AG04450 (cell line): ENCODE data around the gene SLFN11. TPM values are rescaled to one million over a fixed set of nuclear protein-coding genes. Genes with fewer than 3 reads are reported as not detected.

Experiments
- CTCF ChIA-PET: fragments of 300-600, 350-600 bp; formaldehyde crosslinking; extraction: SDS; loops from one replicate; lab custom pipeline; 2022; ENCODE audit warnings: antibody characterized with exemption, inconsistent platforms; lab: Charles Lee
- POLR2A ChIA-PET: fragments of 350-600 bp; formaldehyde crosslinking; extraction: SDS; loops from one replicate; lab custom pipeline; 2021; ENCODE audit warnings: antibody characterized with exemption, inconsistent platforms; lab: Yijun Ruan, JAX
- DNase-seq: peaks from one replicate; pipeline ENCODE4 v3.0.0-alpha.2; 2011; ENCODE audit warnings: low read depth, low spot score
- H3K27ac ChIP-seq: one replicate; pipeline ENCODE4 v1.5.1; 2012; ENCODE audit warnings: low read depth, low read length, control low read depth
- H3K27me3 ChIP-seq: one replicate; pipeline ENCODE4 v1.6.0; 2012; ENCODE audit warnings: low read length; ENCODE audit not compliant: control insufficient read depth, insufficient read depth
- H3K4me3 ChIP-seq: 2 replicates; pipeline ENCODE4 v1.5.1; 2011; ENCODE audit warnings: mild to moderate bottlenecking, low read depth, low read length, control low read depth
- H3K9me3 ChIP-seq: 2 replicates; pipeline ENCODE4 v1.5.1; 2012; ENCODE audit warnings: low read length; ENCODE audit not compliant: control insufficient read depth, insufficient read depth
- polyA plus RNA-seq: library from polyadenylated mRNA; depleted of rRNA; stranded (reverse); fragments of >200 nt; gene quantifications from 2 replicates; pipeline ENCODE4 v1.2.3, GENCODE V29; 2011
- TF ChIP-seq, protein P1 (sequence below): IDR thresholded peaks from 2 replicates; pipeline ENCODE4 v1.5.1; 2011; ENCODE audit warnings: low read depth, low read length, control low read depth, inconsistent platforms

Gene SLFN11
- polyA plus RNA-seq, 1 experiment = 73.2 TPM

DNA sequence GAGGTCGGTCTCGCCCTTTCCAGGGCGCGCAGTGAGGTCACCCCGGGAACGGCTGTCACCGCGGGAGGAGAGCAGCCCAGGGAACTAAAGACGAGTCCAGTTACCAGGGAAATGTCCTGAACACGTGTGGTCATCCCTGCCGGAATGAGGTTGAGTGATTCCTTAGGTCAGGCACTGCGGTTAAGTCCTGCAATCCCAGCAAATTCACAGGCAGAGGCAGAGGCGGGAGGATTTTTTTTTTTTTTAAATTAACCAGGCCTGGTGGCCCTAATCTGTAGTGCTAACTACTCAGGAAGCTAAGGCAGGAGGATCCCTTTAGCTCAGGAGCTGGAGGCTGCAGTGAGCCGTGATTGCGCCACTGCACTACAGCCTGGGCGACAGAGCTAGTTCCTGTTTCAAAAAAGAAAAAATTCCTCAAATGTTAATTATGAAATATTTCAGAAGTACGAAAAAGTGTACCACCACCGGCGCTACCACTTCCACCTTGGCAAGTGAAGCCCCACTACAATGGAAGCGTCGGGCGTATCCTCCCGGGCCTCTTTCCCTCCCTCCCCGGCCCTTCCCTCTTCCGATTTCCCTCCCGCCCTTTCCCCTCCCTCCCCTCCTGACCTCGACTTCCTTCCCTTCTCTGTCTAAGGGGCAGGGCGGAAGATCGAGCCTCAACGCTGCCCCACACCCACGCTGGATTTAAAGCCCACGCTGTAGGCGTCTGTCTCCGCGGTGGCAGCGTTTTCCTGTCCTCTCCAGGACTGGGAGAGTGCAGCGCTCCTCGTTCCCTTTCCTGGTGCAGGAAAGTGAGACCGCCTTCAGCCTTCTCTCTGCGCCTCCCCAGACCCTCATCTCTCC, 27.3 kb downstream of the SLFN11 start:
- peaks cover 10% of the 10 kb centered on the region for H3K27me3 ChIP-seq
- no peak overlapping the region for H3K27ac ChIP-seq
- no peak for DNase-seq
- TF ChIP-seq, protein P1, sequence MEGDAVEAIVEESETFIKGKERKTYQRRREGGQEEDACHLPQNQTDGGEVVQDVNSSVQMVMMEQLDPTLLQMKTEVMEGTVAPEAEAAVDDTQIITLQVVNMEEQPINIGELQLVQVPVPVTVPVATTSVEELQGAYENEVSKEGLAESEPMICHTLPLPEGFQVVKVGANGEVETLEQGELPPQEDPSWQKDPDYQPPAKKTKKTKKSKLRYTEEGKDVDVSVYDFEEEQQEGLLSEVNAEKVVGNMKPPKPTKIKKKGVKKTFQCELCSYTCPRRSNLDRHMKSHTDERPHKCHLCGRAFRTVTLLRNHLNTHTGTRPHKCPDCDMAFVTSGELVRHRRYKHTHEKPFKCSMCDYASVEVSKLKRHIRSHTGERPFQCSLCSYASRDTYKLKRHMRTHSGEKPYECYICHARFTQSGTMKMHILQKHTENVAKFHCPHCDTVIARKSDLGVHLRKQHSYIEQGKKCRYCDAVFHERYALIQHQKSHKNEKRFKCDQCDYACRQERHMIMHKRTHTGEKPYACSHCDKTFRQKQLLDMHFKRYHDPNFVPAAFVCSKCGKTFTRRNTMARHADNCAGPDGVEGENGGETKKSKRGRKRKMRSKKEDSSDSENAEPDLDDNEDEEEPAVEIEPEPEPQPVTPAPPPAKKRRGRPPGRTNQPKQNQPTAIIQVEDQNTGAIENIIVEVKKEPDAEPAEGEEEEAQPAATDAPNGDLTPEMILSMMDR = no peak
- POLR2A ChIA-PET = interaction anchor here (1.4 to 1.8 kb wide), 2 partner anchors 27 to 87 kb away, joined by 8 to 9 read pairs; partner anchors contain the start of gene SLFN11
- no peaks in the 10 kb centered on the region for H3K9me3 ChIP-seq
- peak overlapping the region; percentile 52 for H3K4me3 ChIP-seq
- CTCF ChIA-PET = interaction anchor here (0.7 to 1.7 kb wide), 6 partner anchors 32 to 226 kb away, joined by 3 to 5 read pairs (median 4); no protein-coding TSS in a partner anchor

DNA sequence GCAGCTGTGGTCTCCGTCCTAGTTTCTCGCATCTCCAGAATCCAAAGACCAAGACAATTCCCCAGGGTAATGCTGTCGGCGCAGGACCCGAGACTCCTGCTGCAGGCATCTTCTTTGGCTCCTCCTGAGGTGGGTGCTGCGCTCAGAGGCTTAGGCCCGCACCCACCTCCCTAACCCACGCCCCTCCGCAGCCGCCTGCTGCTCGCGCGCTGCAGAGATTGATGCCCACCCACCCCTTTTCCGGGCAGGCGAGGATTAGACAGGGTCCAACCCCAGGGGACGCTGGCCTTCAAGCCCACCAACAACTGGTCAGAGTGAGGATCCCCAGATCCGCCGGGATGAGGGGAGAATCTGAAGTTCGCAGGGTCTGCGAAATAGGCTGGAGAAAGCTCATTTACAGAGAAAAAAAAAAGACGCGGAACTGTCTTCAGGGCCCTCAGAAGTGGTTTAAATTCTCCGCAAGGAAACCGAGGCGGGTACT, 27.9 kb downstream of the SLFN11 start:
- Histone ChIP-seq H3K27ac (no peak overlapping the region), H3K4me3 (peak overlapping the region; percentile 52), H3K9me3 (no peaks in the 10 kb centered on the region), H3K27me3 (peaks cover 10% of the 10 kb centered on the region)
- ChIA-PET CTCF (interaction anchor here (0.7 to 1.7 kb wide), 5 partner anchors 32 to 225 kb away, joined by 3 to 5 read pairs (median 4); no protein-coding TSS in a partner anchor), POLR2A (interaction anchor here (1.4 to 1.8 kb wide), 2 partner anchors 28 to 88 kb away, joined by 8 to 9 read pairs; partner anchors contain the start of gene SLFN11)
- no peak for DNase-seq
- TF ChIP-seq, protein P1 = no peak

DNA sequence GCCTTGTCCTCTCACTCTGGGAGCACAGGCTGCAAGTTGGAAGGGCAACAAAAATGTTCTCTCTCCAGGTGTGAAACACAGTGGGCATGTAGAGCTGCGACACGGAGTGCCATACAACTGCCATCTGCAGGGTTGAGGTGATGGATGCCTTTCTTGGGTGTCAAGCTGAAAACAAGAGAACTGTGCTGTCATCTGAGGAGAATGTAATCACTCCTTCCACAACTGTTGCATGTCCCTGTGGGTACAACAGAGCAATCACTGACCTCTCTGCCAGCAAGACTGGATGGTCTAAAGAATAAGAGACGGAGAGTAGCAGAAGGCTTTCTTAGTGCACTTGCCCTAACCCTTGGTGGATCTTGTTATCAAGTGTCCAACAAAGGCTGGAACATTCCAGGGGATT, 29.2 kb downstream of the SLFN11 start:
- DNase-seq = no peak
- peaks cover 14% of the 10 kb centered on the region for H3K27me3 ChIP-seq
- no peaks in the 10 kb centered on the region for H3K9me3 ChIP-seq
- no peak overlapping the region for H3K27ac ChIP-seq
- ChIA-PET CTCF (no interaction called here), POLR2A (no interaction called here)
- TF ChIP-seq, protein P1 = no peak
- no peak overlapping the region for H3K4me3 ChIP-seq

DNA sequence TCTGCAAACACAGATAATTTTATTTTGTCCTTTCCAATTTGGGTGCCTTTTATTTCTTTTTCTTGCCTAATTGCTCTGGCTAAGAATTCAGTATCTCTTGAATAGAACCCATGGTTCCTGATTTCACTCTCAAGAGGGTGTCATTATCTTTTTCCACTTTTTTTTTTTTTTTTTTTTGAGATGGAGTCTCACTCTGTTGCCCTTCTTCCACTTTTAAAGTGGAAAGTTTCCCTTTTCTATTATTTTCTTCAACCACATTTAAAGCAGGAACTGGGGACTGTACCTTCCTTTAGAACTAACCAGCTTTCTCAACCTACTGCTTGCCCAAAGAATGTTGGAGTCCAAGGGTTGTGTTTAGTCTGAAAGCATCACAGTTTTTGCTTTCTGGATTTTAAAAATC, 31.1 kb downstream of the SLFN11 start:
- ChIA-PET CTCF (no interaction called here), POLR2A (no interaction called here)
- Histone ChIP-seq H3K27ac (no peak overlapping the region), H3K27me3 (peaks cover 17% of the 10 kb centered on the region), H3K4me3 (no peak overlapping the region), H3K9me3 (no peaks in the 10 kb centered on the region)
- DNase-seq = no peak
- TF ChIP-seq, protein P1 = no peak
